ENCODE data around the gene TM4SF1. TPM values are rescaled to one million over a fixed set of nuclear protein-coding genes. Genes with fewer than 3 reads are reported as not detected.

TM4SF1 gene
- total RNA-seq, 1 experiment from 2014 or later, result 535 TPM

GRCh38 chr3:149386299-149386606 is 8.8 kb upstream of the TM4SF1 start:
- no peaks in the 10 kb centered on the region for H3K27me3 ChIP-seq (ENCODE audit: low read length)
- peak overlapping the region; percentile 99 for H3K27ac ChIP-seq (ENCODE audit: low read length)
- no peaks in the 10 kb centered on the region for H3K79me2 ChIP-seq (ENCODE audit: low read length)
- no peaks in the 10 kb centered on the region for H4K20me1 ChIP-seq (ENCODE audit: low read length)
- H3F3A ChIP-seq (ENCODE audit: low read length, unreplicated experiment), result peaks cover 24% of the 10 kb centered on the region
- ChIA-PET CTCF (interaction anchor here (0.5 to 1.0 kb wide), 2 partner anchors 20 to 62 kb away, joined by 3 read pairs; no protein-coding TSS in a partner anchor), POLR2A (ENCODE audit: unreplicated experiment) (interaction anchor here (0.8 to 3.2 kb wide), 2 partner anchors 8 to 87 kb away, joined by 3 to 34 read pairs; partner anchors contain the start of gene TM4SF1)
- peak overlapping the region; percentile 25; the same call in 1 of the 2 replicates for H3K4me3 ChIP-seq (ENCODE audit: low read length)
- H3K9me3 ChIP-seq (ENCODE audit: low read length), result no peaks in the 10 kb centered on the region
- H3K4me2 ChIP-seq (ENCODE audit: low read length), result peak overlapping the region; percentile 75
- H3K9ac ChIP-seq (ENCODE audit: low read length), result peak overlapping the region; percentile 95
- TSS peak; percentile 58 for BruUV-seq (replicated peaks)
- intact Hi-C loops (cut with micrococcal nuclease), result loop anchor here (2.0 to 5.0 kb wide), 2 partner anchors 195 to 264 kb away; no protein-coding TSS in a partner anchor
- H3K36me3 ChIP-seq (ENCODE audit: low read depth, low read length), result no peaks in the 10 kb centered on the region
- peaks cover 85% of the 10 kb centered on the region for H3K4me1 ChIP-seq (ENCODE audit: insufficient read depth, low read length)
- ATAC-seq (no peak), DNase-seq (no peak)
- H2AFZ ChIP-seq (ENCODE audit: low read length), result no peak overlapping the region
- TF ChIP-seq EZH2phosphoT487 (IDR thresholded peaks at IDR 0.05; ENCODE audit: borderline replicate concordance, low read length) (no peak), EZH2 (IDR thresholded peaks at IDR 0.05; ENCODE audit: low read length, unreplicated experiment) (no peak), CTCF (conservative IDR thresholded peaks at IDR 0.05; ENCODE audit: low read depth, low read length) (no peak)
- H3K9me2 ChIP-seq (replicated peaks; ENCODE audit: low read length), result no peaks in the 10 kb centered on the region

GRCh38 chr3:149385617-149386298 is 8.3 kb upstream of the TM4SF1 start:
- intact Hi-C loops (cut with micrococcal nuclease), result loop anchor here (2.0 to 5.0 kb wide), 2 partner anchors 195 to 263 kb away; no protein-coding TSS in a partner anchor
- peak overlapping the region; percentile 75 for H3K4me2 ChIP-seq (ENCODE audit: low read length)
- no peak for TF ChIP-seq EZH2phosphoT487 (IDR thresholded peaks at IDR 0.05; ENCODE audit: borderline replicate concordance, low read length)
- no peaks in the 10 kb centered on the region for H3K36me3 ChIP-seq (ENCODE audit: low read depth, low read length)
- peaks cover 82% of the 10 kb centered on the region for H3K4me1 ChIP-seq (ENCODE audit: insufficient read depth, low read length)
- ChIA-PET CTCF (interaction anchor here (0.5 kb wide), 1 partner anchor 61 kb away, joined by 3 read pairs; no protein-coding TSS in a partner anchor), POLR2A (ENCODE audit: unreplicated experiment) (interaction anchor here (0.6 to 0.7 kb wide), 2 partner anchors 45 to 71 kb away, joined by 3 to 8 read pairs; no protein-coding TSS in a partner anchor)
- H4K20me1 ChIP-seq (ENCODE audit: low read length), result no peaks in the 10 kb centered on the region
- H3K9me3 ChIP-seq (ENCODE audit: low read length), result no peaks in the 10 kb centered on the region
- no peak overlapping the region for H2AFZ ChIP-seq (ENCODE audit: low read length)
- H3K9ac ChIP-seq (ENCODE audit: low read length), result peak overlapping the region; percentile 95
- DNase-seq (no peak), ATAC-seq (no peak)
- H3K79me2 ChIP-seq (ENCODE audit: low read length), result no peaks in the 10 kb centered on the region
- H3K27me3 ChIP-seq (ENCODE audit: low read length), result no peaks in the 10 kb centered on the region
- H3K9me2 ChIP-seq (replicated peaks; ENCODE audit: low read length), result no peaks in the 10 kb centered on the region
- H3K4me3 ChIP-seq (ENCODE audit: low read length), result peak overlapping the region; percentile 25; the same call in 1 of the 2 replicates
- no TSS peak for BruUV-seq (replicated peaks)
- H3F3A ChIP-seq (ENCODE audit: low read length, unreplicated experiment), result peaks cover 24% of the 10 kb centered on the region
- H3K27ac ChIP-seq (ENCODE audit: low read length), result peak overlapping the region; percentile 99

- Histone ChIP-seq H2AFZ (ENCODE audit: low read length) (no peak overlapping the region), H3K27ac (ENCODE audit: low read length) (peak overlapping the region; percentile 99), H3K27me3 (ENCODE audit: low read length) (no peaks in the 10 kb centered on the region), H3K9me2 (replicated peaks; ENCODE audit: low read length) (no peaks in the 10 kb centered on the region), H3K4me3 (ENCODE audit: low read length) (no peak overlapping the region), H3K79me2 (ENCODE audit: low read length) (no peaks in the 10 kb centered on the region), H3K4me1 (ENCODE audit: insufficient read depth, low read length) (peaks cover 77% of the 10 kb centered on the region), H4K20me1 (ENCODE audit: low read length) (no peaks in the 10 kb centered on the region), H3K4me2 (ENCODE audit: low read length) (peak overlapping the region; percentile 75), H3K36me3 (ENCODE audit: low read depth, low read length) (no peaks in the 10 kb centered on the region), H3K9ac (ENCODE audit: low read length) (peak overlapping the region; percentile 95), H3F3A (ENCODE audit: low read length, unreplicated experiment) (peaks cover 21% of the 10 kb centered on the region), H3K9me3 (ENCODE audit: low read length) (no peaks in the 10 kb centered on the region)
- intact Hi-C loops (cut with micrococcal nuclease), result loop anchor here (5.0 kb wide), 1 partner anchor 263 kb away; no protein-coding TSS in a partner anchor
- POLR2A ChIA-PET (ENCODE audit: unreplicated experiment), result interaction anchor here (0.6 to 0.9 kb wide), 3 partner anchors 11 to 70 kb away, joined by 3 to 9 read pairs (median 8); no protein-coding TSS in a partner anchor
- ATAC-seq (no peak), DNase-seq (peak; percentile 47)
- CTCF ChIA-PET, result no interaction called here
- TF ChIP-seq EZH2 (IDR thresholded peaks at IDR 0.05; ENCODE audit: low read length, unreplicated experiment) (no peak), EZH2phosphoT487 (IDR thresholded peaks at IDR 0.05; ENCODE audit: borderline replicate concordance, low read length) (no peak)
- no TSS peak for BruUV-seq (replicated peaks)
Measured at GRCh38 chr3:149384911-149385321, 7.5 kb upstream of the TM4SF1 start.

All from PC-3 (cell line).